PC-3 (cell line): Measurements from ENCODE around the gene YJEFN3. TPM values are rescaled to one million over a fixed set of nuclear protein-coding genes. Genes with fewer than 3 reads are reported as not detected.

Experiments
- ATAC-seq: fragments of 200-7000 bp; cut with Tn5 transposase; 2 replicates; pipeline ENCODE4 v1.9.1; 2020; ENCODE audit warnings: mild to moderate bottlenecking, moderate library complexity
- BruUV-seq: library from RNA; stranded (reverse); fragments of 400-500 nt; replicated peaks from 2 replicates; lab custom pipeline; 2021; lab: Mats Ljungman, UMichigan
- CTCF ChIA-PET: fragments of 300-600 bp; sonication (Branson Sonifier 250); formaldehyde crosslinking; loops from one replicate; lab custom pipeline; 2022; ENCODE audit warnings: antibody characterized with exemption; lab: Charles Lee
- POLR2A ChIA-PET: fragments of 300-600 bp; sonication (Branson Sonifier 250); formaldehyde crosslinking; loops from one replicate; lab custom pipeline; 2022; ENCODE audit warnings: antibody characterized with exemption; ENCODE audit not compliant: unreplicated experiment; lab: Charles Lee
- DNase-seq: peaks from one replicate; pipeline ENCODE4 v3.0.0-alpha.2; 2015
- H2AFZ ChIP-seq: fragments of 300-600 bp; sonication (generic); 2 replicates; pipeline ENCODE4 v1.6.0; 2016; ENCODE audit warnings: antibody characterized with exemption, low read length
- H3F3A ChIP-seq: fragments of 300-600 bp; sonication (generic); one replicate; pipeline ENCODE4 v1.6.0; 2017; ENCODE audit warnings: antibody characterized with exemption, low read length, control low read depth, mild to moderate bottlenecking; ENCODE audit not compliant: unreplicated experiment
- H3K27ac ChIP-seq: fragments of 300-600 bp; sonication (generic); 2 replicates; pipeline ENCODE4 v1.5.1; 2016; ENCODE audit warnings: mild to moderate bottlenecking, low read length
- H3K27me3 ChIP-seq: fragments of 300-600 bp; sonication (generic); 2 replicates; pipeline ENCODE4 v1.6.1; 2016; ENCODE audit warnings: low read length, mixed read lengths
- H3K36me3 ChIP-seq: fragments of 300-600 bp; sonication (generic); 2 replicates; pipeline ENCODE4 v1.6.1; 2016; ENCODE audit warnings: low read depth, mixed run types, low read length, mixed read lengths
- H3K4me1 ChIP-seq: fragments of 300-600 bp; sonication (generic); 2 replicates; pipeline ENCODE4 v1.5.1; 2016; ENCODE audit warnings: low read length; ENCODE audit not compliant: insufficient read depth
- H3K4me2 ChIP-seq: fragments of 300-600 bp; sonication (generic); 2 replicates; pipeline ENCODE4 v1.6.0; 2016; ENCODE audit warnings: low read length
- H3K4me3 ChIP-seq: fragments of 300-600 bp; sonication (generic); 2 replicates; pipeline ENCODE4 v1.5.1; 2016; ENCODE audit warnings: mild to moderate bottlenecking, low read length, mixed read lengths
- H3K79me2 ChIP-seq: fragments of 300-600 bp; sonication (generic); 2 replicates; pipeline ENCODE4 v1.6.1; 2017; ENCODE audit warnings: low read length, mixed read lengths
- H3K9ac ChIP-seq: fragments of 300-600 bp; sonication (generic); 2 replicates; pipeline ENCODE4 v1.6.0; 2016; ENCODE audit warnings: mild to moderate bottlenecking, low read length
- H3K9me2 ChIP-seq: fragments of 300-600 bp; sonication (generic); replicated peaks from 2 replicates; pipeline ENCODE4 v1.6.1; 2016; ENCODE audit warnings: mixed run types, low read length, mixed read lengths
- H3K9me3 ChIP-seq: fragments of 300-600 bp; sonication (generic); 2 replicates; pipeline ENCODE4 v1.6.1; 2016; ENCODE audit warnings: low read length, mixed read lengths
- H4K20me1 ChIP-seq: fragments of 300-600 bp; sonication (generic); 2 replicates; pipeline ENCODE4 v1.6.1; 2016; ENCODE audit warnings: low read length, mixed read lengths
- EZH2 ChIP-seq: fragments of 300-600 bp; sonication (generic); IDR thresholded peaks from one replicate; pipeline ENCODE4 v1.6.1; 2017; ENCODE audit warnings: antibody characterized with exemption, mild to moderate bottlenecking, low read length; ENCODE audit not compliant: unreplicated experiment
- EZH2phosphoT487 ChIP-seq: fragments of 300-600 bp; sonication (generic); IDR thresholded peaks from 2 replicates; pipeline ENCODE4 v1.6.1; 2018; ENCODE audit warnings: mild to moderate bottlenecking, antibody characterized with exemption, low read length, borderline replicate concordance
- intact Hi-C: fragments of 100-400 bp; cut with micrococcal nuclease; formaldehyde crosslinking; loops from 2 replicates; pipeline ENCODE4 v1.9.0; 2023
- total RNA-seq: library from RNA; depleted of rRNA; stranded (reverse); fragments of >200 nt; gene quantifications from 2 replicates; pipeline ENCODE4 v1.2.3, GENCODE V29; 2014
- TF ChIP-seq, protein P1 (sequence below): fragments of 300-600 bp; sonication (generic); conservative IDR thresholded peaks from 2 replicates; pipeline ENCODE4 v1.5.1; 2017; ENCODE audit warnings: antibody characterized with exemption, low read depth, mild to moderate bottlenecking, low read length

The YJEFN3 gene
- total RNA-seq, 1 experiment from 2014 or later = 8.1 TPM

DNA sequence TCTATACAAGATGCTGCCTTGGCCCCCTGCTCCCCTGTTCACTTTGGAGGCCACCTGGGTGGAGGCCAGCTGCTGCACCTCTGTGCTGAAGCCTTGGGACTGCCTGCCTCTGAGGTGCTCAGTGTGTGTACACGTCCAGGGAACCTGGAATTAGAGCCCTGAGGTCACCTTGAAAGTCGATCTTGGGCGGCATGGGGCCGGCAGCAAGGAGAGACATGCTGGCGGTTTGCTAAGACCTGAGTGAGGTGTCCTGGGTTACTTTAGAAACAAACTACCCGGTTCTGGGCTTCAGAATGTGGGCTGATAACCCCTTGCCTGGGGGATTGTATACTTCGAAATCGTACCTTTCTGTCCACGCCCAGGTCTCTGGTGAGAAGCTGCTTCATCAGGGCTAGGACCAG, 38.9 kb upstream of the YJEFN3 start:
- Histone ChIP-seq H4K20me1 (no peaks in the 10 kb centered on the region), H3K9me3 (no peaks in the 10 kb centered on the region), H3K4me2 (no peak overlapping the region), H3F3A (no peaks in the 10 kb centered on the region), H3K36me3 (peaks cover 25% of the 10 kb centered on the region), H3K79me2 (peaks cover 32% of the 10 kb centered on the region), H3K27me3 (no peaks in the 10 kb centered on the region), H3K9ac (no peak overlapping the region), H3K9me2 (no peaks in the 10 kb centered on the region), H2AFZ (no peak overlapping the region), H3K4me3 (no peak overlapping the region), H3K4me1 (peaks cover 22% of the 10 kb centered on the region), H3K27ac (peak overlapping the region; percentile 76)
- DNase-seq = no peak
- CTCF ChIA-PET = interaction anchor here (0.5 to 1.1 kb wide), 4 partner anchors 18 to 123 kb away, joined by 3 to 7 read pairs (median 4); no protein-coding TSS in a partner anchor
- ATAC-seq = peak; percentile 4; the same call in 1 of the 2 replicates
- intact Hi-C loops = loop anchor here (1.0 to 2.0 kb wide), 2 partner anchors 83 to 124 kb away; no protein-coding TSS in a partner anchor
- no TSS peak for BruUV-seq
- POLR2A ChIA-PET = no interaction called here
- no peak for TF ChIP-seq EZH2
- TF ChIP-seq, protein P1, sequence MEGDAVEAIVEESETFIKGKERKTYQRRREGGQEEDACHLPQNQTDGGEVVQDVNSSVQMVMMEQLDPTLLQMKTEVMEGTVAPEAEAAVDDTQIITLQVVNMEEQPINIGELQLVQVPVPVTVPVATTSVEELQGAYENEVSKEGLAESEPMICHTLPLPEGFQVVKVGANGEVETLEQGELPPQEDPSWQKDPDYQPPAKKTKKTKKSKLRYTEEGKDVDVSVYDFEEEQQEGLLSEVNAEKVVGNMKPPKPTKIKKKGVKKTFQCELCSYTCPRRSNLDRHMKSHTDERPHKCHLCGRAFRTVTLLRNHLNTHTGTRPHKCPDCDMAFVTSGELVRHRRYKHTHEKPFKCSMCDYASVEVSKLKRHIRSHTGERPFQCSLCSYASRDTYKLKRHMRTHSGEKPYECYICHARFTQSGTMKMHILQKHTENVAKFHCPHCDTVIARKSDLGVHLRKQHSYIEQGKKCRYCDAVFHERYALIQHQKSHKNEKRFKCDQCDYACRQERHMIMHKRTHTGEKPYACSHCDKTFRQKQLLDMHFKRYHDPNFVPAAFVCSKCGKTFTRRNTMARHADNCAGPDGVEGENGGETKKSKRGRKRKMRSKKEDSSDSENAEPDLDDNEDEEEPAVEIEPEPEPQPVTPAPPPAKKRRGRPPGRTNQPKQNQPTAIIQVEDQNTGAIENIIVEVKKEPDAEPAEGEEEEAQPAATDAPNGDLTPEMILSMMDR = no peak
- no peak for TF ChIP-seq EZH2phosphoT487

DNA sequence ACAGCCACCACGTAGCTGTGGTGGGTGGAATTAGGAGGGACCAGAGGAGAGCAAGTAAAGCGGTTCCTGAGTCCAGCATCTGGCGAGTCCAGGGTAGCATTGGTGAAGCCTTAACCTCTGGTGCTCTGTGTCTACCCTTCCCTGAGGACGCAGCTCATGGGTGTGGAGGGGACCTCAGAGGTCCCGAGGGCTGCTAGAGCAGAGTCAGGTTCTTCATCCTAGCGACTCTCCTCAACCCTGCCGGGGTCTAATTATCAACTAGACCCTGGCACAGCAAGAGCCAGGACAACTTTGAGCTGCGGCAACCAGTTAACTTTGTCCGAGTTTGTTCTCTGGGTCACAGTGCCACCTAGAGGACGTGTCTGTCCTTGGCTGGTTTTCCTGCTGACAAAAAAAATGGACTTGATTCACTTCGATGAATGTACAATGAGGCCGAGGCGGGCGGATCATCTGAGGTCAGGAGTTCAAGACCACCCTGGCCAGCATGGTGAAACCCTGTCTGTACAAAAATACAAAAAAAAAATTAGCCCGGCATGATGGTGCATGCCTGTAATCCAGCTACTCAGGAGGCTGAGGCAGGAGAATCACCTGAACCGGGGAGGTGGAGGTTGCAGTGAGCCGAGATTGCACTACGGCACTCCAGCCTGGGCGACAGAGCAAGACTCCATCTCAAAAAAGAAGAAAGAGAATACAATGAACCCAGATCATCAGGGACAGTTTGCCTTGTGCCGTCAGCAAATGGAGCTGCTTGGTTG, 38.3 kb upstream of the YJEFN3 start:
- H3F3A ChIP-seq = no peaks in the 10 kb centered on the region
- no peaks in the 10 kb centered on the region for H4K20me1 ChIP-seq
- DNase-seq (peak; percentile 83), ATAC-seq (peak; percentile 62)
- no peak overlapping the region for H3K9ac ChIP-seq
- intact Hi-C loops = loop anchor here (1.0 kb wide), 1 partner anchor 124 kb away; no protein-coding TSS in a partner anchor
- H3K27ac ChIP-seq = peak overlapping the region; percentile 76
- TF ChIP-seq, protein P1 = peak; percentile 86
- TF ChIP-seq EZH2 (no peak), EZH2phosphoT487 (no peak)
- H3K4me1 ChIP-seq = peaks cover 22% of the 10 kb centered on the region
- BruUV-seq = no TSS peak
- no peak overlapping the region for H2AFZ ChIP-seq
- H3K4me3 ChIP-seq = no peak overlapping the region
- ChIA-PET POLR2A (interaction anchor here (0.6 kb wide), 1 partner anchor 105 kb away, joined by 4 read pairs; no protein-coding TSS in a partner anchor), CTCF (interaction anchor here (0.5 to 1.1 kb wide), 5 partner anchors 19 to 123 kb away, joined by 3 to 7 read pairs (median 4); no protein-coding TSS in a partner anchor)
- H3K9me3 ChIP-seq = no peaks in the 10 kb centered on the region
- H3K27me3 ChIP-seq = no peaks in the 10 kb centered on the region
- peaks cover 26% of the 10 kb centered on the region for H3K79me2 ChIP-seq
- no peak overlapping the region for H3K4me2 ChIP-seq
- peaks cover 25% of the 10 kb centered on the region for H3K36me3 ChIP-seq
- no peaks in the 10 kb centered on the region for H3K9me2 ChIP-seq
